GM21737 (cell line): ENCODE results near the gene TEX35.
"Not testable (repeated sequence)": the region's sequence is repeated elsewhere in the genome, so short reads cannot be mapped to it uniquely, and the experiment has no call there.

ENCODE experiments used
- ATAC-seq: cut with Tn5 transposase; IDR thresholded peaks from one replicate; pipeline ENCODE4 v1.9.1; 2021; ENCODE audit warnings: mild to moderate bottlenecking, moderate library complexity; ENCODE audit not compliant: unreplicated experiment

TEX35 gene

GRCh38 chr1:178539291-178539690 lies 26.4 kb downstream of the TEX35 start:
- ATAC-seq, result no peak

GRCh38 chr1:178540204-178540603 lies 27.3 kb downstream of the TEX35 start:
- no peak for ATAC-seq

- no peak for ATAC-seq
These were observed 27.7 kb downstream of the TEX35 start for GRCh38 chr1:178540646-178541045.

GRCh38 chr1:178541379-178541778 lies 28.5 kb downstream of the TEX35 start:
- no peak for ATAC-seq

- peak; percentile 42 for ATAC-seq
These were observed 29.1 kb downstream of the TEX35 start for GRCh38 chr1:178541829-178542553.

- peak; percentile 73 for ATAC-seq
These were observed 29.8 kb downstream of the TEX35 start for GRCh38 chr1:178542554-178543289.

- peak; percentile 28 for ATAC-seq
These were observed 30.3 kb downstream of the TEX35 start for GRCh38 chr1:178543290-178543607.

GRCh38 chr1:178544531-178544930 lies 31.6 kb downstream of the TEX35 start:
- ATAC-seq, result no peak

GRCh38 chr1:178548108-178548507 lies 35.2 kb downstream of the TEX35 start:
- no peak for ATAC-seq

- no peak for ATAC-seq
These were observed 38.4 kb downstream of the TEX35 start for GRCh38 chr1:178551307-178551706.

GRCh38 chr1:178551940-178552339 lies 39.0 kb downstream of the TEX35 start:
- no peak for ATAC-seq

- ATAC-seq, result no peak
These were observed 39.9 kb downstream of the TEX35 start for GRCh38 chr1:178552856-178553255.

GRCh38 chr1:178554351-178554750 lies 41.4 kb downstream of the TEX35 start:
- ATAC-seq, result not testable (repeated sequence)

- not testable (repeated sequence) for ATAC-seq
These were observed 42.7 kb downstream of the TEX35 start for GRCh38 chr1:178555613-178556012.

- not testable (repeated sequence) for ATAC-seq
These were observed 45.9 kb downstream of the TEX35 start for GRCh38 chr1:178558816-178559215.

- ATAC-seq, result no peak
These were observed 48.0 kb downstream of the TEX35 start for GRCh38 chr1:178560871-178561376.

- no peak for ATAC-seq
These were observed 50.4 kb downstream of the TEX35 start for GRCh38 chr1:178563099-178563820.

- ATAC-seq, result no peak
These were observed 51.3 kb downstream of the TEX35 start for GRCh38 chr1:178564086-178564782.

- ATAC-seq, result no peak
These were observed 51.9 kb downstream of the TEX35 start for GRCh38 chr1:178564783-178565180.

- ATAC-seq, result no peak
These were observed 52.7 kb downstream of the TEX35 start for GRCh38 chr1:178565586-178565985.

GRCh38 chr1:178566187-178566586 lies 53.3 kb downstream of the TEX35 start:
- ATAC-seq, result peak; percentile 62
